HG03432 (cell line): ENCODE measurements around the gene MLN.
"Not testable (repeated sequence)": the region's sequence is repeated elsewhere in the genome, so short reads cannot be mapped to it uniquely, and the experiment has no call there.

Source experiments
- ATAC-seq: cut with Tn5 transposase; IDR thresholded peaks from one replicate; pipeline ENCODE4 v1.9.1; 2021; ENCODE audit warnings: mild to moderate bottlenecking, moderate library complexity; ENCODE audit not compliant: unreplicated experiment

Gene MLN

GRCh38 chr6:33836806-33837469 is 33.1 kb upstream of the MLN start:
- no peak for ATAC-seq

- no peak for ATAC-seq
Measured at GRCh38 chr6:33834401-33835392, 30.9 kb upstream of the MLN start.

GRCh38 chr6:33833599-33833998 is 29.8 kb upstream of the MLN start:
- no peak for ATAC-seq

- not testable (repeated sequence) for ATAC-seq
Measured at GRCh38 chr6:33832831-33833230, 29.0 kb upstream of the MLN start.

GRCh38 chr6:33831725-33832124 is 27.9 kb upstream of the MLN start:
- ATAC-seq: not testable (repeated sequence)

GRCh38 chr6:33830635-33831240 is 26.9 kb upstream of the MLN start:
- ATAC-seq: no peak

GRCh38 chr6:33828764-33829731 is 25.2 kb upstream of the MLN start:
- no peak for ATAC-seq

GRCh38 chr6:33828452-33828763 is 24.6 kb upstream of the MLN start:
- no peak for ATAC-seq

- ATAC-seq: no peak
Measured at GRCh38 chr6:33827546-33828451, 24.0 kb upstream of the MLN start.

GRCh38 chr6:33826537-33826936 is 22.7 kb upstream of the MLN start:
- no peak for ATAC-seq

- ATAC-seq: no peak
Measured at GRCh38 chr6:33824461-33825154, 20.8 kb upstream of the MLN start.

GRCh38 chr6:33823806-33824205 is 20.0 kb upstream of the MLN start:
- ATAC-seq: no peak

GRCh38 chr6:33822575-33823395 is 19.0 kb upstream of the MLN start:
- no peak for ATAC-seq

GRCh38 chr6:33820784-33821520 is 17.1 kb upstream of the MLN start:
- no peak for ATAC-seq

GRCh38 chr6:33820243-33820642 is 16.4 kb upstream of the MLN start:
- ATAC-seq: no peak

GRCh38 chr6:33819021-33819420 is 15.2 kb upstream of the MLN start:
- ATAC-seq: no peak

GRCh38 chr6:33818293-33818692 is 14.5 kb upstream of the MLN start:
- no peak for ATAC-seq

GRCh38 chr6:33817489-33817888 is 13.7 kb upstream of the MLN start:
- no peak for ATAC-seq
